ENCODE results near the gene FMN2.

The FMN2 gene

GRCh38 chr1:240068961-240069360, 22.7 kb upstream of the FMN2 start:
- no peak for TF ChIP-seq ZFX (IDR thresholded peaks at IDR 0.05)
- no peak for TF ChIP-seq CTCF (conservative IDR thresholded peaks at IDR 0.05)
- H3K27ac ChIP-seq = no peak overlapping the region

- TF ChIP-seq ZFX (IDR thresholded peaks at IDR 0.05) (no peak), CTCF (conservative IDR thresholded peaks at IDR 0.05) (no peak)
- H3K27ac ChIP-seq = no peak overlapping the region
Observed at GRCh38 chr1:240070188-240070587, 21.5 kb upstream of the FMN2 start.

GRCh38 chr1:240073097-240073496, 18.6 kb upstream of the FMN2 start:
- TF ChIP-seq CTCF (conservative IDR thresholded peaks at IDR 0.05) = no peak
- no peak for TF ChIP-seq ZFX (IDR thresholded peaks at IDR 0.05)
- no peak overlapping the region for H3K27ac ChIP-seq

GRCh38 chr1:240074422-240074821, 17.3 kb upstream of the FMN2 start:
- H3K27ac ChIP-seq = no peak overlapping the region
- TF ChIP-seq ZFX (IDR thresholded peaks at IDR 0.05) = no peak
- TF ChIP-seq CTCF (conservative IDR thresholded peaks at IDR 0.05) = no peak

GRCh38 chr1:240074908-240075307, 16.8 kb upstream of the FMN2 start:
- H3K27ac ChIP-seq = no peak overlapping the region
- TF ChIP-seq CTCF (conservative IDR thresholded peaks at IDR 0.05) = no peak
- no peak for TF ChIP-seq ZFX (IDR thresholded peaks at IDR 0.05)

- TF ChIP-seq ZFX (IDR thresholded peaks at IDR 0.05) = no peak
- TF ChIP-seq CTCF (conservative IDR thresholded peaks at IDR 0.05) = no peak
- no peak overlapping the region for H3K27ac ChIP-seq
Observed at GRCh38 chr1:240084337-240084736, 7.3 kb upstream of the FMN2 start.

- no peak for TF ChIP-seq ZFX (IDR thresholded peaks at IDR 0.05)
- TF ChIP-seq CTCF (conservative IDR thresholded peaks at IDR 0.05) = no peak
- H3K27ac ChIP-seq = no peak overlapping the region
Observed at GRCh38 chr1:240084749-240085148, 6.9 kb upstream of the FMN2 start.
